NCI-H526 treated with DMSO at 0.1 percent for 48 hours (cell line): ENCODE measurements around the gene SLC45A2.
"Not testable (repeated sequence)": the region's sequence is repeated elsewhere in the genome, so short reads cannot be mapped to it uniquely, and the experiment has no call there.

Experiments
- DNase-seq: peaks from one replicate; lab custom pipeline; 2025; lab: John Stamatoyannopoulos, UW

The SLC45A2 gene

DNA sequence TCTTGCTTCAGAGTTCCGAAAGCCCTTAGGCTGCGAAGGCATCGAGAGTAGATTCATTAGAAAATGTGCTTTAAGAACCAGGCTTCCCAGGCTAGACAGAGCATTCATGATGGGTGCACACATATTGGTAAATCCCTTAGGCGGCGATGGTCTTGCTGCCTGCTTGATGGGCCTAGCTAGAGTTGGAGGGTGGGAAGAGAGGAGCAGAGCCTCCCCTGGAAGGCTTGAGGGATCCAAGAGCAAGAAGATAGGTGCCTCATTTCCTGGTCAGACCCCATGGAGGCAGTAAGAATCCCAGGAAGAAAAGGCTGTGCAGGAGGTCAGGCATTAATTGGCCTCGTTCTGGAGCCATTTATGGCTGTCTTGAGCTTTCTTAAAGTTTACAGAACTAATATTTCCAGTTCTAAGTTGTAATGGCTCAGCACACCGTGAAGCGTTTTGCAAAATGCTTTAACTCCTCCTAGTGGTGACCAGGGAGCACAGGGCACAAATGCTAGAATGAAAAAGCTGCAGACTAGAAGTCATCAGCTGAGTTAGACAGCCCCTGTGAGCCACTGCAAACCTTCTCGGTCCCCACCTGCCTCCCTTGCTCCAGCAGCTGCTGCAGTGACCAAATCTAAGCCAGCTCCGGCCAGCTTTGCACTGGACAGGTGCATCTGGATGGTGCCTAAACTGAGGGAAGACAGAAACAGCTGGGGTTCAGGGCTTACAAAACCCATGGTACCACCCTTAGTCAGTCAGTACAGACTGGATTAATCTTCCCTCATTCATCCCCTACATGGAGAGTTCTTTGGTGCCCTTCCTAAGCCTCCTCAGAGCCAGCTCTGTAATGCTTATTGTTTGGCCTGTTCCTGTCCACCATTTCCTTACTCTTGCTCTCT lies 14.7 kb downstream of the SLC45A2 start:
- DNase-seq, result peak; percentile 58

DNA sequence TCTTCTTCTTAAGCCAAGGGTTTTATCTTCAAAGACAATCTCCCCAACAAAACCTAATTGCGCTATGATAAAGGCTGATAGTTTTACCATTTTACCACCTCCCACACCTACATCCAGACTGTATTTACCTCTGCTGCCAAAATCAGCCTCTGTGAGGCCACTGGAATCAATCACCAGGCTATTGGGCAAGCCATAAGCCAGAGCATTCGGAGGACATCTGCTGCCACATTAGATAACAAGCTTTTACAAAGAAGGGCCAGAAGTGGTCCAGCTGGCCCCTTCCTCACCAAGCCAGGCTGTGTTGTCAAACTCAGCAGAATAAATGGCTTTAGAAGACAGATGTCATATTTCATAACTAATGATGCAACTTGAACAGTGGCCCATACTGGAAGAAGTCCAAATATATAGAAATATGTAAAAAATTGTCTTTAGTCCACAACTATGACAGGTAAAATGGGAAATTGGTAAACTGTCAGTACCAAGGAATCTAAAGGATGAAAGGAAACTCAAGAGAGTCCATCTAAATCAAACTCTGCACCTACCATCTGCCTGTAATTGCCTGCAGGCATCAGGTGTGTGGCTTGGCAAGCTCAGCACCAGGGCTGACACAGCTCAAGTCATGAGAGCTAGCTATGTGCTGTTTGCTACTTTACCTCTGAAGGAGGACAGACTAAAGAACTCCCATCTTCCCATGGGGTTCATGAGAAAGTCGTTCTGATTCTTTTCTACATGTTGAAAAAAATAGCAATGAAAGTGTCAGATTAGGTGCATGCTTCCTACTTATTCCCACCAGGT lies 16.1 kb downstream of the SLC45A2 start:
- DNase-seq, result no peak

DNA sequence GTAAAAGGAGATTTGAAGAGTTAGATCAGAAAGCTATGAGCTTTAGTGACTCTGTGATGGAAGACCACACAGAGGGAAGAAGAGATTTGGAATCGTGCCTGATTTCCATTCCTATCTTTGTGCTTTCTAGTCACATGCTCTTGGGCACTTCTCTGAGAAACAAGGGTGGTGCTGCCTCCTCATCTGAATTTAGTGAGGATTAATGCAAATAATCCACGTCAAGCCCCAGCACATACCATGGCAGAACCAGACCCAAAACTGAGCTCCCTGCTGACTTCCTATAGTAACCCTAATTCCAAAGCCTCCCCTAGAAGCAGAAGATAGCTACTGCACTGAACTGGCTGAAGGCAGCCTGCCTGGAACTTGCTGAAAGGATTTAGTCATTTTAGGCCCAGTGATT lies 17.7 kb downstream of the SLC45A2 start:
- DNase-seq, result no peak

DNA sequence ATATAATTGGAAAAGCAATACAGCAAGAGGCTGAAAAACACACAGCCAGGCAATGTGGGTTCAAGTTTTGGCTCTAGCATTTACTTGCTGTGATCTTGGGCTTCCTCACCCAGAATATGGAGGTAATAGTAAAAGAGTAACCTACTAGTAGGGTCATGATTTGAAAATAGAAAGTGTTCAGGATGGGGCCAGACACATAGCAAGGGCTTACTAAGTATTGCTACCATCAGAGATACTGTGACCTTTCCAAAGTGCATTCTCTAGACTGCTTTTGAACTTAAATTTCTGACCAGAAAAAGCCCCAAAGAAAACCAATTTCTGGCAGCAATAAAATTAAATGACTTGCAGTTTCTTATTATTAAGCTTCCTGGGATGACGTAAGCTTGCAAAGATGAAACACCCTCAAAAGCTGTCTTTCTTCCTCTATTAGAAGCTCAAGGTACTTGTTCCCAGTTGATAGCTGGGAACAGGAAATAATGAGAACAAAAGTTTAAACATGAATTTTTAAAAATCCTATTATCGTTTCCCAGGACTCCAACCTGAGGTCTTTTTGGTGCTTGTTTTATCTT lies 20.3 kb downstream of the SLC45A2 start:
- no peak for DNase-seq

DNA sequence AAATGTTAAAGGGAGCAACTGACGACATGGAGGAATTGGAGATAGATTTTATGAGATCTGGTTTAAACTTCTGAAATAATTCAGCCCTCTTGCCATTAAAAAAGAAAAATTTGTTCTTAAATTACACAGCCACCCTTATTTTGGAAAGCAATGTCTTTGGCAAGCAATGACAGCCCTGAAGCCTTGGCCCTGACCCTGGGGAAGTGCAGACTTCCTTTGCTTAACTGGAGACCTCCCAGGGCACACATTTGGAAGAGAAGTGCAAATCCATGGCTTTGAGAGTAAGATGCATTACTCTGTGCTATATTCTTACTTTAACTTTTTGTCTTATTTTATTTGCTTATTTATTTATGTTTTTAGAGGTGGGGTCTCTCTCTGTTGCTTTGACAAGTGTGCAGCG lies 26.3 kb downstream of the SLC45A2 start:
- DNase-seq, result no peak

DNA sequence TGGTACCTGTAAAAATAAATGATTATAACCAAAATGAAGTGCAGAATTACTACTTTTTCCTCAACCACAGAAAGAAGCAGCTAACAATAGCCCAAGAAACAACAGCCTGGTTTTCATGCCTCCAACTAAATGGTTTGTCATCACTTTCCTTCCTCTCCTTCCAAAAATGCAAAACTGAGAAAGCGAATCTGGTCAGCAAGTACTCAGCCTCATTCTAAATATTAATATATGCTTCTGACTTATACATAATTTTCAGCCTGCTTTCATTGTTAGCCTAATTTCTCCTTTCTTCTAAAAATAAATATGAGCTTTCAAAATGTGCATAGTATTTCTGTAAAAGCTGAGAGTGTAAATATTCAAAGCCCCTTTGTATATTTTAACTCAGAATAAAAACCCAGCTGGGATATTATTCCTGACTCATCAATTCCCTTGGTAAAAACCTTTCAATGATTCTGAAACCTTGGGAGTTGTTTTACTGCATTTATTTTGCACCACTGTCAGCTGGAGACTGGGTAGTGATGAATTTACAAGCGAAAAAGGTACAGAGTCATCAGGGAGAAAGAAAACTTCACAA lies 26.8 kb downstream of the SLC45A2 start:
- DNase-seq, result no peak

DNA sequence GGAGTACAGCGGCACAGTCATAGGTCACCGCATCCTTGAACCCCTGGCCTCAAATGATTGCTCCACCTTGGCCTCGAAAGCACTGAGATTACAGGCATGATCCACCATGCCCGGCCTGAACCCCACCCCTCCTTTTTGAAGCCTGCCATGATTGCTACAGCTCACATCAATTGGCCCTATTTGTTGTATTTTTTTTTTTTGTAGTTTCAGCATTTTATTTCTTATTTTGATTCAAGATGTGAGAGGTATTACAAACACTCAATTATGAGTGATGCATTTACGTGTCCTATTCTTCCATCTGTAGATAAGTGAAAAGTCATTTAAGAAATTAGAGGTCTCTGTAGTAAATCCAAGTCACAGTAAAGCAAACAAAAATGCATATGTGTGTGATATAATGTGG lies 32.3 kb downstream of the SLC45A2 start:
- DNase-seq, result not testable (repeated sequence)

DNA sequence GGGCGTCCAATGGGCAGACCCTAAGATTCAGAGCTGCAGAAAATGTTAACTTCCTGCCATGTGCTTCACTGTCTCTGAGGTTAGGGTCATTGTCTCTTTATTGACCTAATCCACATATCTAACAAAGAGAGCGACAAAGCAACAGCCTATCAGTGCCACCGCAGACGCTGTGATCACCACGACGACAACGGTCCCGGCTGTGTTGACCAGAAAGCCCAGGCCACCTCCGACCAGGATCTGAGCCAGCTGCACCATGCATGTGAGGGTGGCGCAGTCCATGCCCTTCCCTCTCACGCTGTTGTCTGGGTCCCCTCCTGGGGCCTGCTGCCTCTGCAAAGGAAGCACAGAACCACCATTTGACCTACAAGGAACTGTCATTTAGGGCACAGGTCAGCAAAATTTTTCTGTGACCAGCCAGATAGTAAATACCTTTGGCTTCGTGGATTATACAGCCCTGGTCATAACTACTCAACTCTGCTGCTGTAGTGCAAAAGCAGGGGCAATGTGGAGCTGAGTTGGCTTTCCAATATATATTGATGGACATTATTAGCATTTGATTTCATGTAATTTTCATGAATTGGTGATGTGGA lies 39.9 kb downstream of the SLC45A2 start:
- DNase-seq, result no peak

DNA sequence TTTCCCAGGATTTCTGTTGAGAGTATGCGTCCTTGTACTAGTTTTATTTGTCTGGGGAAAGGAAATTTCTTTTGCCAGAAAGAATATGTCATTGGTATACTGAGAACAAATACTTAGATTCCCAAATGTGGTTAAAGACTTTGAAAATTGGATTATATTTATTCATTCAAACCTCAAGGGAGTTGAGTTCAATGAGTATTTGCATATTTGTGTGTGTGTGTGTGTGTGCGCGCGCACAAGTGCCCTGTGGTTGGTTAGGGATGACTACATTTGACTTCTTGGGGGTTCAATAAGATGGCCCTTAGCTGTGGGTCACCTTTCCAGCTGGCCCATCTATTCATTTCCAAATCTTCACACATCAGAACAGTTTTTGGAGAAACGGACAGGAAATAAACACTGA lies 43.4 kb downstream of the SLC45A2 start:
- DNase-seq, result peak; percentile 63

DNA sequence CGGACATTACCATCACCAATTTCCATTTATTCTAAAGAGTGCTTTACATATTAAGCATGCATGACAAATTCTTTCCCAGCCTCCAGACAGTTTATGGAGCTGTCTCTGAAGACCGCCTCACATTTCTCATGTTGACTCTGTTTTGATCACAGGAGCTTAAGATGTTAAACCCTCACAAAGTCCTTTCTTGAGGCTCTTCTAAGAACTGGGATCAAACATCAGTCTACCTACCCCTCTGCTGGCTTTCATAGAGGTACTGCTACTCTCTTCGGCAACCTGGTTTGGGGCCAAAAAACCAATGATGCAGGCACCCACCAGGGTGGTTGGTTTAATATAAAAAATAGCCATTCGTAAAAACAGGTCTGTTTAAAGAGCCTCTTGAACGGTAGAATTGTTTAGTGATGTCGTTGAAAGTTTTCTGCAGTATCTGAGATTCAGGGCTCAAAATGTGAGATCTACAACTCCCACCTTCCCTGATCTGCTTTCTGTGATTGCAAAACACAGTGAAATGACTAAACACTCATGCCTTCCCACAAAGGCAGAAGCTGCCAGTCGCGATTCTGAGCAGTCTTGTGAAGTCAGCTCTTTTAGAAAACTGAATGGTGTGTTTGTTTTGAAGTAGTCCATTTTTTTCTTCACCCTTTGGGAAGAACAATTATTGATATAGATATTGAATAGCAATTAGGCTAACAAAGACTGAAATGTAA lies 44.8 kb downstream of the SLC45A2 start:
- peak; percentile 70 for DNase-seq

DNA sequence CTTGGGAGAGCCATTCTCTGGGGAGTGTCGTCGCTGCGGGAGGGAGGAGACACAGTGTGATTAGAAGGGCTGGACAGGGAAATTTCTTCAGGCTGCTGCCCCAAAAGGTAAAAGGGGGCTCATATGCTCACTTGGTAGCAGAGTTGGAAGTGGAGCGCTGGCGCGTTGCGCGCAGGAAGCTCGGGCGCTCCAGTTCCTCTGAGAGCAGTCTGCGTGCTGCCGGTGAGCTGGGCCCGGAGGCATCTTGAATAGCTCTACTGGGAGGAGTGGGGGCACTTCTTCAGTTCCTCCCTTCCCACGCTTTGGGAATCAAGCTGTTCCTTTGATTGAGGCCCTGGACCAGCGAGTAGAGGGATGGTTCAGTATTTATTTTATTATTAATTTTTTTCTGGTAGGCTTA lies 45.6 kb downstream of the SLC45A2 start:
- DNase-seq, result no peak

DNA sequence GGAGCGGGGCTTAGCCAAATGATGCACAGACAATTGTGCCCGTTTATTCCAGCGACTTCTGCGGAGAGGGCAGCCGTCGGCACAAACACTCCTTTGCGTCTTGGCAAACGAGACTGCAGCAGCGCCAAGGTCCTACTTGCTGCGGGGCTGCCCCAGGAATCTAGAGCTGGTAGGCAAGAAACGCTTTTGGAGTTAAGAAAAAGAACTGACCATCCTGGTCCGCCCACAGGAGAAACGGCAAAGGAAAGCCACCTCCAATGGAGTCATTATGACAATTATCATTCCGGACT lies 46.0 kb downstream of the SLC45A2 start:
- DNase-seq, result no peak

DNA sequence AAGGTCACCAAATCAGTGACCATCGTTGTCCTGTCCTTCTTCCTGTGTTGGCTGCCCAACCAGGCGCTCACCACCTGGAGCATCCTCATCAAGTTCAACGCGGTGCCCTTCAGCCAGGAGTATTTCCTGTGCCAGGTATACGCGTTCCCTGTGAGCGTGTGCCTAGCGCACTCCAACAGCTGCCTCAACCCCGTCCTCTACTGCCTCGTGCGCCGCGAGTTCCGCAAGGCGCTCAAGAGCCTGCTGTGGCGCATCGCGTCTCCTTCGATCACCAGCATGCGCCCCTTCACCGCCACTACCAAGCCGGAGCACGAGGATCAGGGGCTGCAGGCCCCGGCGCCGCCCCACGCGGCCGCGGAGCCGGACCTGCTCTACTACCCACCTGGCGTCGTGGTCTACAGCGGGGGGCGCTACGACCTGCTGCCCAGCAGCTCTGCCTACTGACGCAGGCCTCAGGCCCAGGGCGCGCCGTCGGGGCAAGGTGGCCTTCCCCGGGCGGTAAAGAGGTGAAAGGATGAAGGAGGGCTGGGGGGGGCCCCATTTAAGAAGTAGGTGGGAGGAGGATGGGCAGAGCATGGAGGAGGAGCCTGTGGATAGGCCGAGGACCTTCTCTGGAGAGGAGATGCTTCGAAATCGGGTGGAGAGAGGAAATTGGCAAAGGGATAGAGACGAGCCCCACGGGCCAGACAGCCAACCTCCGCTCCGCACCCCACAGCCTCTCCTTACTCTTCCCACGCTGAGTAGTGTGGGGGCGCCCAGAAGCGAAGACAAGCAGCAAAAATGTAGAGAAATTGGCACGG lies 46.6 kb downstream of the SLC45A2 start:
- DNase-seq, result no peak

DNA sequence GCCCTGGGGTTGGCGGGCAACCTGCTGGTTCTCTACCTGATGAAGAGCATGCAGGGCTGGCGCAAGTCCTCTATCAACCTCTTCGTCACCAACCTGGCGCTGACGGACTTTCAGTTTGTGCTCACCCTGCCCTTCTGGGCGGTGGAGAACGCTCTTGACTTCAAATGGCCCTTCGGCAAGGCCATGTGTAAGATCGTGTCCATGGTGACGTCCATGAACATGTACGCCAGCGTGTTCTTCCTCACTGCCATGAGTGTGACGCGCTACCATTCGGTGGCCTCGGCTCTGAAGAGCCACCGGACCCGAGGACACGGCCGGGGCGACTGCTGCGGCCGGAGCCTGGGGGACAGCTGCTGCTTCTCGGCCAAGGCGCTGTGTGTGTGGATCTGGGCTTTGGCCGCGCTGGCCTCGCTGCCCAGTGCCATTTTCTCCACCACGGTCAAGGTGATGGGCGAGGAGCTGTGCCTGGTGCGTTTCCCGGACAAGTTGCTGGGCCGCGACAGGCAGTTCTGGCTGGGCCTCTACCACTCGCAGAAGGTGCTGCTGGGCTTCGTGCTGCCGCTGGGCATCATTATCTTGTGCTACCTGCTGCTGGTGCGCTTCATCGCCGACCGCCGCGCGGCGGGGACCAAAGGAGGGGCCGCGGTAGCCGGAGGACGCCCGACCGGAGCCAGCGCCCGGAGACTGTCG lies 47.3 kb downstream of the SLC45A2 start:
- DNase-seq, result no peak

DNA sequence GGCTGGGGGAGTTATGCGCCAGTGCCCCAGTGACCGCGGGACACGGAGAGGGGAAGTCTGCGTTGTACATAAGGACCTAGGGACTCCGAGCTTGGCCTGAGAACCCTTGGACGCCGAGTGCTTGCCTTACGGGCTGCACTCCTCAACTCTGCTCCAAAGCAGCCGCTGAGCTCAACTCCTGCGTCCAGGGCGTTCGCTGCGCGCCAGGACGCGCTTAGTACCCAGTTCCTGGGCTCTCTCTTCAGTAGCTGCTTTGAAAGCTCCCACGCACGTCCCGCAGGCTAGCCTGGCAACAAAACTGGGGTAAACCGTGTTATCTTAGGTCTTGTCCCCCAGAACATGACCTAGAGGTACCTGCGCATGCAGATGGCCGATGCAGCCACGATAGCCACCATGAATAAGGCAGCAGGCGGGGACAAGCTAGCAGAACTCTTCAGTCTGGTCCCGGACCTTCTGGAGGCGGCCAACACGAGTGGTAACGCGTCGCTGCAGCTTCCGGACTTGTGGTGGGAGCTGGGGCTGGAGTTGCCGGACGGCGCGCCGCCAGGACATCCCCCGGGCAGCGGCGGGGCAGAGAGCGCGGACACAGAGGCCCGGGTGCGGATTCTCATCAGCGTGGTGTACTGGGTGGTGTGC lies 48.0 kb downstream of the SLC45A2 start, which contains the start of gene RXFP3:
RXFP3 (plus strand) TSS at position 6 of the 636 bp plus-strand sequence; CDS start at position 361, 355 bp downstream.
- DNase-seq, result no peak

DNA sequence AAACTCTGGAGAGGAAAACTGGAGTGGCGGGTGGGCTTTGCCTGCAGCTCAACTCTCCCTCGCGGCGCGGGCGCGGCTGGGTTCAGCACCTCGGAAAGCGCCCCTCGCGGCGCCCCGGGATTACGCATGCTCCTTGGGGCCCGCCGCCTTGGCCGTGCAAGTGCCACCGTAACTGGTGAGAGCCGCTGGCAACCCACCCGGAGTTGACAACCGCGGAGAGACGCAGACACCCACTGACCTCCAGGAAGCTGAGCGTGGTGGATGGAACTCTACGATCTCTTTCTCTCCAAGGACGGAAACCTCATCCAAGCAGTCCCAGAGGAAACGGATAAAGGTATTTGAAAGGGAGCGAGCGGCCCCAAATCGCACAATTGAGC lies 48.5 kb downstream of the SLC45A2 start:
- DNase-seq, result no peak

DNA sequence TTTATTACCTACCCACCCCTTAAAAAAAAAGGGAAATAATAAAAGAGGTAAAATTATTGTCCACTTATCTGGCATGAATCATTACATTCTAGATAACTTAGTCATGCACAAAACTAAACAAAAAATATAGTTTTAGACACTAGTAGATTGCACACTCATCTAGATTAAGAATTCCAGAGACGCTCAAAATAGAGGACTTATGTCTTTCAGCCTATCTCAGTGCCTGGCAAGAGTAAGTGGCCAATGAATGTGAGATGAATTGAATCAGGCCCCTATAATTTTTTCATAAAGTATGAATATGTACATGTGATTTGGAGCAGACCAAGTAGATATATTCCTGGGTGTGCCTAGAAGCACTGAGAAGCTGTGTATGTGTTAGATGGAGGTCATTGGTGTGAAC lies 50.3 kb downstream of the SLC45A2 start:
- no peak for DNase-seq

DNA sequence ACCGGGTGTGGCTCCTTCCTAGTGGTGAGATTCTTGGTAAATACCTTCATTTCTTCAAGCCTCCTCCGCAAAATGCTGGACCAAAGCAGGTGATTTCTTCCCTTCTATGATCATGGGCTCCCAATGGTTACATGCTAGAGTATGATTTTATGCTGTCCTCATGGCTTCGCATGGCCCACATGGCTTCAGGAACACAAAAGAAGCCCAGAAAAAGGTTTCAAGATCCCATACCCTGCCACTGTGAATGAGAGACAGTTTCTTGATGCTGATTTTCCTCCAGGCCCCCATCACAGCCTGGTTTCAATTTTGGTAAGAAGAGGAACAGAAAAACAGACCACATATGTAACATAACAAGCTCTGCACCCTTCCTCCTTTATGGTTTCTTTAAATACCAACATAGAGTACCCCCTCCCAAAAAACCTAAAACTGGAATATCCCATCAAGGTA lies 50.7 kb downstream of the SLC45A2 start:
- no peak for DNase-seq

DNA sequence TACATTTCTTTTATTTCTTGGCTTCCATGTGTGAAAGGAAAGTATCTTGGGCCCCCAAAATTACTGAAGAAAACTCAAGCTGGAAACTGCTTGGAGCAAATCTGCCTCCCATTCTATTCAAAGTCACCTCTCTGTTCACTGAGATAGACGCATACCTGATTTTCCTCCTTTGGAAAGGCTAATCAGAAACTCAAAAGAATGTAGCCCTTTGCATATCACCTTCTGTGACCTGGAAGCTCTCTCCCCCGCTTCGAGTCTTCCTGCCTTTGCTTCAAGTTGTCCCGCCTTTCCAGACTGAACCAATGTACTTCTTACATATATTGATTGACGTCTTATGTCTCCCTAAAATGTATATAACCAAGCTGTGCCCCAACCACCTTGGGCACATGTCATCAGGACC lies 53.4 kb downstream of the SLC45A2 start:
- no peak for DNase-seq
